ENCODE results near the gene ARHGEF18.
"Not testable (repeated sequence)": the region's sequence is repeated elsewhere in the genome, so short reads cannot be mapped to it uniquely, and the experiment has no call there.

Gene ARHGEF18

DNA sequence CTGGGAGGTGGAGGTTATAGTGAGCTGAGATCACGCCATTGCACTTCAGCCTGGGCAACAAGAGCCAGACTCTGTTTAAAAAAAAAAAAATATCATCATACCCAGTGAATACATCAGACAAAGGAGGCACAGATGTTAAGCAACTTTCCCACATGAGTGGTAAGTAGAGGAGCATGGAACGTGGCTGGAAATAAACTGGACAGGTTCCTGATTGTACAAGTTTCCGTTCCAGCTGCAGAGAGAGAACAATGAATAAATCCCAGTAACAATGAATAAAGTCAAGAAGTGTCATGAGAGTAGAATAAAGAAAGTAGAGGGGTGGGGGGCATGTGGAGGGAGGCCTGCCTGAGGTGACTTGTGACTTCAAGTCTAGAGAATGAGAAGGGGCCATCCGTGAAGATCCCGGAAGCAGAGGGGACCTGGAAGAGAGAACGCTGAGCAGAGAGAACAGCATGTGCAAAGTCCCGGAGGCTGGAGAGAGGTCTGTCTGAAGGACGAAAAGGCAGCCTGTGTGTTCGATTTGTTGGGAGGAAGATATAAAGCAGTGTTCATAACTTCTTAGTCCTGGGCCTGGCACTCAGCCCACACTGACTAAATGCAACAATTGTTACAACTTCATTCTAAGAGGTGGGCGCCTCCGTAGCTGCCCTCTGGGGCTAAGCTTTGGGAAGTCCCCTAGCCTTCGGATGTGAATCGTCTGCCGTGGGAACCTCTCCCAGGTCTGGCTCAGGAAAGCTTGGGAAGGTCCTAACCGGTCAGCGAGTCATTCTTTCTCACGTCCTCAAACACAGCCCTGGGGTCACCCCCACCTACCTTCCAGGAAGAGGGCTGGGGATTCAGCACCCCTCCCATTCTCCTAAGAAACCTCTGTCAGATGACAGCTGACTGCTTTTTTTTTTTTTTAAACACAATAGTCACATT, 15.3 kb upstream of the ARHGEF18 start:
- DNase-seq (ENCODE audit: low spot score) = no peak
- TF ChIP-seq, protein P1, sequence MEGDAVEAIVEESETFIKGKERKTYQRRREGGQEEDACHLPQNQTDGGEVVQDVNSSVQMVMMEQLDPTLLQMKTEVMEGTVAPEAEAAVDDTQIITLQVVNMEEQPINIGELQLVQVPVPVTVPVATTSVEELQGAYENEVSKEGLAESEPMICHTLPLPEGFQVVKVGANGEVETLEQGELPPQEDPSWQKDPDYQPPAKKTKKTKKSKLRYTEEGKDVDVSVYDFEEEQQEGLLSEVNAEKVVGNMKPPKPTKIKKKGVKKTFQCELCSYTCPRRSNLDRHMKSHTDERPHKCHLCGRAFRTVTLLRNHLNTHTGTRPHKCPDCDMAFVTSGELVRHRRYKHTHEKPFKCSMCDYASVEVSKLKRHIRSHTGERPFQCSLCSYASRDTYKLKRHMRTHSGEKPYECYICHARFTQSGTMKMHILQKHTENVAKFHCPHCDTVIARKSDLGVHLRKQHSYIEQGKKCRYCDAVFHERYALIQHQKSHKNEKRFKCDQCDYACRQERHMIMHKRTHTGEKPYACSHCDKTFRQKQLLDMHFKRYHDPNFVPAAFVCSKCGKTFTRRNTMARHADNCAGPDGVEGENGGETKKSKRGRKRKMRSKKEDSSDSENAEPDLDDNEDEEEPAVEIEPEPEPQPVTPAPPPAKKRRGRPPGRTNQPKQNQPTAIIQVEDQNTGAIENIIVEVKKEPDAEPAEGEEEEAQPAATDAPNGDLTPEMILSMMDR (IDR thresholded peaks at IDR 0.05) = no peak
- Histone ChIP-seq H3K4me3 (no peak overlapping the region), H3K27ac (no peak overlapping the region)

DNA sequence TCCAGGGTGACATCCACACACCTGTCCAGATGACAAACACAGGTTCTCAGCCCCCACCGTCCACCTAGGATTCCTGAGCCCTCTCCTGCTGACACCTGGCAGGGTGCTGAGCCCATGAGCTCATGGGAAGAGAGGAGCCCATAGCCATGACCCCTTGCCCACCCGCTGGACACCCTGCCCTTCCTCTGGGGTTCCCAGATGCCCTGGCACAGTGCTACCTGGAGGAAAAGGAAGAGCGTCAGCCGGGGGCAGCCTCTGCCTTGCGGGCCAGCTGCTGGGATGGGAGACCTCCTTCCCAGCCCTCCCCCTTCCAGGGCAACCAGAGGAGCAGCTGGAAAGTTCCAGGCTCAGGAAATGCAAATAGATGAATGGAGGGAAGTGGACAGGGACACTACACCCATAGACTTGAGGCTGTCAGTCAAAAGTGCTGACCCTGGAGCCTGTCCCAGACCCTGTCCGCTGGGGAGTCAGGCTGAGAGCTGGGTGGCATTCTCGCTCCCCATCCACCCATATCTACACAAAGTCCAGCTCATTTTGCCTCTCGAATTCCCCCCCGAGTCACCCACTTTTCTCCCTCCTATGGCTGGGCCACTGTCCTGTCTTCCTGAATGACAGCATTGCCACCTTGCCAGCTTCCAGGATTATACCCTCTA, 12.3 kb upstream of the ARHGEF18 start:
- TF ChIP-seq, protein P1 (IDR thresholded peaks at IDR 0.05) = no peak
- no peak overlapping the region for H3K4me3 ChIP-seq
- H3K27ac ChIP-seq = no peak overlapping the region
- DNase-seq (ENCODE audit: low spot score) = no peak

DNA sequence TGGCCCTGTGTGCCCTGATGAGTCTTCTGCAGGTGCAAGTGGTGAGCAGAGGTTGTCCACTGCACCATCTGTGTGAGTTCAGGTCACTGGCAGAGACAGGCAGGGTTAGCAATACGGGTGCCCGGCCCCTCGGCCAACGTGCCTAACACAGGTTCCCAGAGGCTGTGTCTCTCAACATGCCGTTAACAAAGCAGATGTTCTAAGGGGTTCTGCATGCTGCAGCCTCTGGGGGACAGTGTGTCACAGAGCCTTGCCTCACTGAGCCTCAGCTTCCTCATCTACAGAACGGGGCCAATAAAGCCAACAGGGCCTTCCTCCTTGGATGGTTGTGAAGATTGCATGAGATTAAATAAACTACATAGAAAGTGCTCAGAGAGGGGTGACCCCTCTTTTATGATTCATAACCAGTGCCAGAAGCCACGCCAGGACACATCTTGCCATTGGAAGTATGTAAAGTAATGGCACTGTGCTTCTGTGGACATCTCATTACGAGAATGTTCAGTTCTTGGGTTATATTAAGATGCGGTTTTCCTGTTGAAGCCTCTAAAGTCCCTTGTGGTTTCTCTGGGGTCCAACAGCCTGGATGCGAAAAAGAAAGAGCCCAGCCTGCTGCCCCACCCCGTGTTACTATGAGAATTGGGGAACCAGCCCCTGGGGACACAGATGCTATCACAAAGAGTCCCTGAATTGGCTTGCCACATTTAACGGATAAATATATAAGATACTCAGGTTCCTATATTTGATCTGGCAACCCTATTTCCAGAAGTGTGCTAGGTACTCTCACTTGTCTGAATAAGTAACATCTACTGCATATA, 11.2 kb upstream of the ARHGEF18 start:
- Histone ChIP-seq H3K27ac (no peak overlapping the region), H3K4me3 (no peak overlapping the region)
- TF ChIP-seq, protein P1 (IDR thresholded peaks at IDR 0.05) = no peak
- no peak for DNase-seq (ENCODE audit: low spot score)

DNA sequence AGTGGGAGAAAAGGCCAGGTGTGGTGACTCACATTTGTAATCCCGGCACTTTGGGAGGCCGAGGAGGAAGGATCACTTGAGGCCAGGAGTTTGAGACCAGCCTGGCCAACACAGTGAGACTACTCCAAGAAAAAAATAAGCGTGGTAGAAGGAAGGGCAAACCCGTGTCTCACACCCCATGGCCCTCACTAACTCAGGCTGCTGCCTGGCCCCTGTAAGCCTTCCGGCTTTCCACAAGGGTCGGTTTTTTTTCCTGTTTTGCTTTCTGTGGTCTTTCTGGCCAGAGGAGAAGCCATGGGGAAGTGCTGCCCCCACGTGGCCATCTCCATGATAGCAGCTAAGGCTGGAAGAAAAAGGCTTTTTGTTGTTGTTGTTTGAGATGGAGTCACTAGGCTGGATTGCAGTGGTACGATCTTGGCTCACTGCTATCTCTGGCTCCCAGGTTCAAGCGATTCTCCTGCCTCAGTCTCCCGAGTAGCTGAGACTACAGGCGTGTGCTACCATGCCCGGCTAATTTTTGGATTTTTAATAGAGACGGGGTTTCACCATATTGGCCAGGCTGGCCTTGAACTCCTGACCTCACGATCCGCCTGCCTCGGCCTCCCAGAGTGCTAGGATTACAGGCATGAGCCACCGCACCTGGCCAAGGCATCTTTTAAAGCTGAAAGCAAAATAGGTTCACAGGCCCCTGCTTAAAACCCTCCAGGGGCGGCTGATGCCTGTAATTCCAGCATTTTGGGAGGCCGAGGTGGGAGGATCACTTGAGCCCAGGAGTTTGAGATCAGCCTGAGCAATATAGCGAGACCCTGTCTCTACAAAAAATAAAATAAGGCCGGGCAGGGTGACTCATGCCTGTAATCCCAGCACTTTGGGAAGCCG, 7.5 kb upstream of the ARHGEF18 start:
- no peak for DNase-seq (ENCODE audit: low spot score)
- TF ChIP-seq, protein P1 (IDR thresholded peaks at IDR 0.05) = peak; percentile 95
- H3K27ac ChIP-seq = no peak overlapping the region
- H3K4me3 ChIP-seq = no peak overlapping the region

DNA sequence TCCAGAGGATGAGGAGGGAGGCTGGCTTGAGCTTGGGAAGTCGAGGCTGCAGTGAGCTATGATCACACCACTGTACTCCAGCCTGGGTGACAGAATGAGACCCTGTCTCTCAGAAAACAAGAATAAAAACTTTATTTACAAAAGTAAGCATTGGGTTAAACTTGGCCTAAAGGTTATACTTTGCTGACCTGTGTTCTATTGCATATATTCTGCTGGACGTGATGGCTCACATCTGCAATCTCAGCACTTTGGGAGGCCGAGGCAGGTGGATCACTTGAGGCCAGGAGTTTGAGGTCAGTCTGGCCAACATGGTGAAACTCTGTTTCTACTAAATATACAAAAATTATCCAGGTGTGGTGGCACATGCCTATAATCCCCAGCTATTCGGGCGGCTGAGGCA, 6.6 kb upstream of the ARHGEF18 start:
- no peak overlapping the region for H3K4me3 ChIP-seq
- DNase-seq (ENCODE audit: low spot score) = no peak
- no peak overlapping the region for H3K27ac ChIP-seq
- TF ChIP-seq, protein P1 (IDR thresholded peaks at IDR 0.05) = no peak

DNA sequence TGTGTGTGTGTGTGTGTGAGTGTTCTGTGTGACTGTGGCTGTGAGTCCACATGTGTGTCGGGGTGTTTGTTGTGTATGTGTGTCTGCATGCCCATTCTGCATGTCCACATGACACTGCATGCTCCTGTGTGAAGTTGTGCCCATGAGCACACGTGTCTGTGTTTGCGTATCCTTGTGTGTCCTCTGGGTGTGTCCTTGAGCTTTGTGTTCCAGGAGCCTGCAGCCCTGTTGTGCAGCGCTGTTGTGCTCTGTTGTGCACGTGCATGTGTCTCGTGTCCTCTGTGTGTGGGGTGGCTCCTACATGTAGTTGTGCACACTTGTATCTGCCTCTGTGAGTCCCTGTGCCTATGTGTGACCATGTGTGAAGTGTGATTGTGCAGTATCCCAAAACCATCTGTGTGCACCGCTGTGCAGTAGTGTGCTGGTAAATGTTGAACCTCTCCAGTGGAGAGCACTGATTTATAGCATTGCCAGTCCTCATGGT, 2.2 kb upstream of the ARHGEF18 start:
- TF ChIP-seq, protein P1 (IDR thresholded peaks at IDR 0.05) = no peak
- H3K4me3 ChIP-seq = no peak overlapping the region
- no peak for DNase-seq (ENCODE audit: low spot score)
- no peak overlapping the region for H3K27ac ChIP-seq

DNA sequence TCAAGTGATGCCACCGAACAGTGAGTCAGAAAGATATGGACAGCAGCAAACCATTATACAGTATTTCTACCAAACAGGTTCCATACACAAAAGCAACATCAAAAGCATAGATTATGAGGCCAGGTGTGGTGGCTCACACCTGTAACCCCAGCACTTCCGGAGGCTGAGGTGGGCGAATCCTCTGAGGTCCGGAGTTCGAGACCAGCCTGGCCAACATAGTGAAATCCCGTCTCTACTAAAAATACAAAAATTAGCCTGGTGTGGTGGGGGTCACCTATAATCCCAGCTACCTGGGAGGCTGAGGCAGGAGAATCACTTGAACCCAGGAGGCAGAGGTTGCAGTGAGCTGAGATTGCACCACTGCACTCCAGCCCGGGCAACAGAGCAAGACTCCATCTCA, 1.7 kb upstream of the ARHGEF18 start:
- DNase-seq (ENCODE audit: low spot score); H3K27ac ChIP-seq; H3K4me3 ChIP-seq: not testable (repeated sequence)

Data from coronary artery (tissue), 2 donors.